GM12864 (cell line): Measurements from ENCODE around the gene TP53BP2.

Source experiments
- DNase-seq: peaks from one replicate; pipeline ENCODE4 v3.0.0-alpha.2; 2011; ENCODE audit warnings: low read depth
- H3K4me3 ChIP-seq: 2 replicates; pipeline ENCODE4 v1.5.1; 2011; ENCODE audit warnings: mild to moderate bottlenecking, low read depth, low read length, control low read depth
- TF ChIP-seq, protein P1 (sequence below): IDR thresholded peaks from 2 replicates; pipeline ENCODE4 v1.5.1; 2011; ENCODE audit warnings: low read depth, mild to moderate bottlenecking, moderate library complexity, low read length, control low read depth, inconsistent platforms; ENCODE audit errors: missing control alignments

Gene TP53BP2

GRCh38 chr1:223828162-223828848, 17.4 kb downstream of the TP53BP2 start:
- no peak for DNase-seq
- TF ChIP-seq, protein P1, sequence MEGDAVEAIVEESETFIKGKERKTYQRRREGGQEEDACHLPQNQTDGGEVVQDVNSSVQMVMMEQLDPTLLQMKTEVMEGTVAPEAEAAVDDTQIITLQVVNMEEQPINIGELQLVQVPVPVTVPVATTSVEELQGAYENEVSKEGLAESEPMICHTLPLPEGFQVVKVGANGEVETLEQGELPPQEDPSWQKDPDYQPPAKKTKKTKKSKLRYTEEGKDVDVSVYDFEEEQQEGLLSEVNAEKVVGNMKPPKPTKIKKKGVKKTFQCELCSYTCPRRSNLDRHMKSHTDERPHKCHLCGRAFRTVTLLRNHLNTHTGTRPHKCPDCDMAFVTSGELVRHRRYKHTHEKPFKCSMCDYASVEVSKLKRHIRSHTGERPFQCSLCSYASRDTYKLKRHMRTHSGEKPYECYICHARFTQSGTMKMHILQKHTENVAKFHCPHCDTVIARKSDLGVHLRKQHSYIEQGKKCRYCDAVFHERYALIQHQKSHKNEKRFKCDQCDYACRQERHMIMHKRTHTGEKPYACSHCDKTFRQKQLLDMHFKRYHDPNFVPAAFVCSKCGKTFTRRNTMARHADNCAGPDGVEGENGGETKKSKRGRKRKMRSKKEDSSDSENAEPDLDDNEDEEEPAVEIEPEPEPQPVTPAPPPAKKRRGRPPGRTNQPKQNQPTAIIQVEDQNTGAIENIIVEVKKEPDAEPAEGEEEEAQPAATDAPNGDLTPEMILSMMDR, result no peak
- H3K4me3 ChIP-seq, result no peak overlapping the region

GRCh38 chr1:223827193-223827663, 18.5 kb downstream of the TP53BP2 start:
- H3K4me3 ChIP-seq, result no peak overlapping the region
- no peak for DNase-seq
- TF ChIP-seq, protein P1, result no peak

GRCh38 chr1:223825767-223826748, 19.7 kb downstream of the TP53BP2 start:
- DNase-seq, result no peak
- TF ChIP-seq, protein P1, result no peak
- H3K4me3 ChIP-seq, result no peak overlapping the region

GRCh38 chr1:223824712-223825111, 21.0 kb downstream of the TP53BP2 start:
- TF ChIP-seq, protein P1, result no peak
- no peak overlapping the region for H3K4me3 ChIP-seq
- no peak for DNase-seq

- DNase-seq, result no peak
- TF ChIP-seq, protein P1, result no peak
- H3K4me3 ChIP-seq, result no peak overlapping the region
These were observed 21.5 kb downstream of the TP53BP2 start for GRCh38 chr1:223824287-223824686.

- no peak overlapping the region for H3K4me3 ChIP-seq
- no peak for DNase-seq
- TF ChIP-seq, protein P1, result no peak
These were observed 24.8 kb downstream of the TP53BP2 start for GRCh38 chr1:223820971-223821370.
